GM21515 (cell line): ENCODE measurements around the gene PPM1B.
"Not testable (repeated sequence)": the region's sequence is repeated elsewhere in the genome, so short reads cannot be mapped to it uniquely, and the experiment has no call there.

Source experiments
- ATAC-seq: cut with Tn5 transposase; IDR thresholded peaks from one replicate; pipeline ENCODE4 v1.9.1; 2021; ENCODE audit not compliant: unreplicated experiment

PPM1B gene

GRCh38 chr2:44246840-44247369 lies 78.2 kb downstream of the PPM1B start:
- no peak for ATAC-seq

DNA sequence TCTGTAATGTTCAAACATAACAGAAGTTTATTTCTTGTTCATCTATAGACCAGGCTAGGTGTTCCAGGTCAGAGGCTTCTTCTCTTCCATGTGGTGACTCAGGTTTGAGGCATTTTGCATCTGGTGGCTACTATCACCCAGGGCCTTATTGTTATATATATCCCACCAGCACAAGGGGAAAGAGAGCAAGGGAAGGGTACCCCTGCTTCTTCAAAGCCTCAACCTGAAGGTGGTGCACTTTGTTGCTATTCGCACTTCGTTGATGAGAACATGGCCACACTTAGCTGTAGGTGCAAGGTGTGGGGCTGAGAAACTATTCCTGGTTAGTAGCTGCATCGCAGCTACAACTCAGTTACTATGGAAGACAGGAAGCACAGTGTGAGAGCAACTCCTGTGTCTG lies 79.2 kb downstream of the PPM1B start:
- no peak for ATAC-seq

- ATAC-seq = not testable (repeated sequence)
Observed at GRCh38 chr2:44249269-44249668, 80.6 kb downstream of the PPM1B start.

GRCh38 chr2:44250376-44250775 lies 81.7 kb downstream of the PPM1B start:
- ATAC-seq = peak; percentile 63

- no peak for ATAC-seq
Observed at GRCh38 chr2:44254023-44254422, 85.3 kb downstream of the PPM1B start.

- ATAC-seq = not testable (repeated sequence)
Observed at GRCh38 chr2:44255704-44256103, 87.0 kb downstream of the PPM1B start.

DNA sequence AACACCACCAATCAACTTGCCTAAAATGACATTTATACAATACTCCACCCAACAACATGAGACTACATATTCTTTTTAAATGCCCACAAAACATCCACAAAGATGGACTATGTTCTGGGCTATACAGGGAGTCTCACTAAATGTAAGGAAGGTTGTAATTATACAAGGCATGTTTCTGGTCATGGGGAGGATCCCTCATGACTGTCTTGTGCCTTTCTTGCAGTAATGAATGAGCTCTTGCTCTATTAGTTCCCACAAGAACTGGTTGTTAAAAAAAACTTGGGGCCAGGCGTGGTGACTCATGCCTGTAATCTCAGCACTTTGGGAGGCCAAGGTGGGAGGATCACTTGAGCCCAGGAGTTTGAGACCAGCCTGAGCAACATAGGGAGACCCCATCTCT lies 89.1 kb downstream of the PPM1B start:
- not testable (repeated sequence) for ATAC-seq

GRCh38 chr2:44267269-44267795 lies 98.7 kb downstream of the PPM1B start:
- ATAC-seq = no peak

GRCh38 chr2:44267796-44268648 lies 99.3 kb downstream of the PPM1B start:
- no peak for ATAC-seq

GRCh38 chr2:44269831-44270230 lies 101.2 kb downstream of the PPM1B start:
- no peak for ATAC-seq

GRCh38 chr2:44271296-44271695 lies 102.6 kb downstream of the PPM1B start:
- no peak for ATAC-seq

DNA sequence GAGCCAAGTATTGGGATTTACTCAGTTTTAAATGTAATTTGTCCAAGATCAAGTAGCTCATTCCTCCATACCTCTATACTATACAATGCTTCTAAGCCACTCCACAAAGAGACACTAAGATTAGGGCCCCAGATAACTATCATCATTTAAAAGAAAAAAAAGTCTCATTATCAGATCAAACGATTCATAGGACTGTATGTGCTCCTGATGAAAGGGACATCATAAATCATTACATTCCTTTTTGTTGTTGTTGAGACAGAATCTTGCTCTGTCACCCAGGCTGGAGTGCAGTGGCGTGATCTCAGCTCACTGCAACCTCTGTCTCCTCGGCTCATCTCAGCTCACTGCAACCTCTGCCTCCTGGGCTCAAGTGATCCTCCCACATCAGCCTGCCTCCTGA lies 104.4 kb downstream of the PPM1B start:
- ATAC-seq = no peak

- no peak for ATAC-seq
Observed at GRCh38 chr2:44273596-44273995, 104.9 kb downstream of the PPM1B start.

DNA sequence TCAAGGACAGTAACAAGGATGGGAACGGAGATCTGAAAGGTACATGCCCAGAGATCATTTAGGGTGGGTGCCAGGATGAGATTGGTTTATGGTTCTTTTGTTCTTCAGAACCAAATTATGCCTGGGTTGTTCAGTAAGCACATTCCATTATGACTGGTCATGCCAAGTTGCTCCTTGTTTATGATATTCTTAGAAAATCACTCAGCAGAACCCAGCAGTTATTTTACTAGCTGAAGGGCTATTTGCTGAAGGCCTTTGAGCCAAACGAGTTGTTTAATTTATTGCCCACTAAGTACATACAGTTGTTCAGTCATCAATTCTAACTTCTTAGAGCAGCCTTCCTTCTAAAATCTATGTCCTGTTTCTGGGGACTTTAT lies 107.2 kb downstream of the PPM1B start:
- no peak for ATAC-seq

DNA sequence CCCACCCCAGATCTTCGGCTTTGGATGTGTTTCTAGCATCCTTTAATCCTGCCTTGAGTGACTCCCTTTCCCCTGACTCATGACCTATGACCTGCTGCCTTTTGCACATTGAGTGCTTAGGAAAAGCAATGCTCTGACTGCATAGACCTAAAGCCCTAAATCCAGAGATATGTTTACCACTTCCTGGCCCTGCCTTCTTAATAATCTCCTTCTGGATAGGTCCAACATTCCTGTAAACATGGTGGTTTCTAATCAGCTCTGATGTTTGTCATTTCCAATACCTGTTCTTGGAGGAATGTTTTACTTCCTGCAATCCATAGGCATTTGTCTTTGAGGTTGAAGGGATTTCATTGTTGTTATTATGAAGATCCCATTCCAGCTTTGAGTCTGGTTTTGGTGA lies 108.9 kb downstream of the PPM1B start:
- no peak for ATAC-seq

DNA sequence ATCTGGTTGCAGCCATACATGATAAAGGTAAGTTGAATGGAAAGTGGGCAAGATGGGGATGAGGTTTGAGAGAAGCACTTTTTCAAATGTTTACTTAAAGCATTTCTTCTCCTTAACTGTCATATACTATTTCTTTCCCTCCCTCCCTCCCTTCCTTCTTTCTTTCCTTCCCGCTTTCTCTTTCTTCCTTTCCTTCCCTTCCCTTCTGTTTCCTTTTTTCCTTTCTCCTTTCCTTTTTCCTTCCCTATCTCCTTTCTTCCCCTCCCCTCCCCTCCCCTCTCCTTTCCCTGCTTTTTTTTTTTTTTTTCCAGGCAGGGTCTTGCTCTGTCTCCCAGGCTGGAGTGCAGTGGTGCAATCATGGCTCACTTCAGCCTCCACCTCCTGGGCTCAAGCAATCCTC lies 112.2 kb downstream of the PPM1B start:
- no peak for ATAC-seq
